HG03520 (cell line): Measurements from ENCODE around the gene MAD1L1.

Experiments used
- ATAC-seq: cut with Tn5 transposase; IDR thresholded peaks from one replicate; pipeline ENCODE4 v1.9.1; 2021; ENCODE audit warnings: mild to moderate bottlenecking, moderate library complexity; ENCODE audit not compliant: unreplicated experiment

Gene MAD1L1

DNA sequence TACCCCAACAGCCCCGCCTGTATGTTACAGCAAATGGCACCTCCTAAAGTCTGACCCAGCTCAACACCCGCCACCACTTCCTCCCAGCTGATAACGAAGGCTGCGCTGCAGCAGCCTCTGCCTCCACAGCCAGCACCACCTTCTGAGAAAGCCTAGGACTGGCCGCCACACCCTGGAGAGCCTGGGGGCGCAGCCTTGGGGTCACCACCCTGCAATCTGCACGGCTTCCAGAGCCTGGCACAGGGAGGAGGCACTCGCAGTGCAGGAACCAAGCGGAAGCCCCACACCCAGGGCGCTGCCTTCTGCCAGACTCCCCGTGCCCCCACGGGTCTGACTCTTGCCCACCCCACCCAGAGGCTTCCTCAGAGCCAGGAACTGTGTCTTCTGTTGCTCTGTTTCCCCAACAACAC is 112.5 kb downstream of the MAD1L1 start:
- no peak for ATAC-seq

DNA sequence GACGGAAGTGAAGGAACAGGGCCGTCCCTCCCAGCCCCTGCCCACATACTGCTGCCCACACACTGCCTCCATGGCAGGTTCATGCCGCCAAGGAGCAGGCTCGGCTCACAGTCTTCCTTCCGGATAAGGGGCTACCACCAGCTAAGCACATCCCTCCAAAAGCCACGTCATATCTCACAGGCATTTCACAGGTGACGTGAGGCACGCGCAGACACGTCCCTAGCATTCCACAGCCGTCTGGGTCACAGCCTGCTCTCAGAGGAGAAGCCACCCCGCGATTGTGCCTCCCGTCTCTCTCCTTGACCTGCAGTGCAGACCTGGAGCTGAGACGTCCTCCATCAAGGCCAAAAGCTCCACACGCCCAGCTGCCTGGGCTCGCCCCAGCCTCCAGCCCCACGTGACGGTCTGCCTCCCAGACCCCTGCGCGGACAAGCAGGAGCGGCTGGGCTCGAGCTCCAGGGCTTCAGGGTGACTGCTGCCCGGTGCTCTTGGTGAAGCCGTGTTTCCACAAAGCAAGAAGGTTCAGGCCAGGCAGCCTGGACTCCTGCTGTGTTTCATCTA is 114.0 kb downstream of the MAD1L1 start:
- no peak for ATAC-seq

DNA sequence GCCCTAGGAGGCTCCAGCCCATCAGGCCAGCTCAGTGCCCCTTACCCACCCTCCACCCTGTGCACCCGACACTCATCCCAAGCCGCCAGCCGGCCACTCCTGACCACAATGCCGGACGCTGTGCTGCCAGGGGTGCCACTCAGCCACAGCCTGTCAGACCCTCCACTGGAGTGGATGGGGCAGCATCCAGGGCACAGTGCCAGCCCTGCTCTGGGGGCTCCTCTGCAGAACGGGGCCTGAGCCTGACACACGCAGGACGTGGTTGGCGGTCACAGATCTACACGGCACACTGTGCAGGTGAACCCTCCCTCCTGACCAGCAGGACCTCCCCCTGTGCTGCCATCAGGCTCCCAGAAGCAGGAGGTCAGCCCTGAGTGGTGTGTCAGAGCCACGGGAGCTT is 114.7 kb downstream of the MAD1L1 start:
- ATAC-seq, result no peak

DNA sequence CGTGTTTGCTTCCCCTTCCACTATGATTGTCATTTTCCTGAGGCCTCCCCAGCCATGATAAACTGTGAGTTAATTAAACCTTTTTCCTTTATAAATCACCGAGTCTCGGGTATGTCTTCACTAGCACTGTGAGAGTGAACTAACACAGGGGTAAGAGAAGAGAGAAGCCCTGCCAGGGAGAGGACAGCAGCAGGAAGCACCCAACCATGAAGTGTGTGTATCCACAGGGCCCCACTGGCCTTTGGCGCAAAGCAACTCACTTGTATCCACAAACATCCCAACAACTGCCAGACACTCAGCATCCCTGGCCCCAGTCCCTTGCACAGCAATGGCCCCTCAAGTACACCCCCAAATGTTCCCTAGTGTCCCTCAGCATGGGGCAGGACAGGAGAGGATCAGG is 115.1 kb downstream of the MAD1L1 start:
- no peak for ATAC-seq

DNA sequence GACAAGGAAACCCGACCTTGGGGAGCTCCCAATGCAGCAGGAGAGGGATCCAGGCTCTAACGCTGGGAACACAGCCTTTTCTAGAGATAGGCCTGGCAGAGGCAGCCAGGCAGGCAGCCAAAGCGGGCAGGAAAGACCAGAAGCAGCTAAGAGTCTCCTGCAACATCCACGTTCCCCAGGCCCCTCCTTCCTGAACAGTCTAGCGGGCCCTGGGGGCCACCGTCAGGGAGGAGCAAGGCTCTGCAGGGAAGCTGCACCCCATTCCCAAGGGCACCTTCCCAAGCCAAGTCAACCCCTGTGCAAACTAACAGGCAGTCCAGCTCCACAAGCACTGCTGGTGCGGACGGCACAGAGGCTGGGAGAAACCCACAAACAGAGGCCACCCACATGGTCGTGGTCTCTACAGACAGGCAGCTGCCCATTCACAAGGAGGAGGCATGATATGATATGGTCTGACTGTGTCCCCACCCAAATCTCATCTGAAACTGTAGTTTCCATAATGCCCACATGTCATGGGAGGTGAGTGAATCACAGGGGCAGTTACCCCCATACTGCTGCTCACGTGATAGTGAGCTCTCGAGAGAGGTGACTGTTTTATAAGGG is 115.7 kb downstream of the MAD1L1 start:
- no peak for ATAC-seq

DNA sequence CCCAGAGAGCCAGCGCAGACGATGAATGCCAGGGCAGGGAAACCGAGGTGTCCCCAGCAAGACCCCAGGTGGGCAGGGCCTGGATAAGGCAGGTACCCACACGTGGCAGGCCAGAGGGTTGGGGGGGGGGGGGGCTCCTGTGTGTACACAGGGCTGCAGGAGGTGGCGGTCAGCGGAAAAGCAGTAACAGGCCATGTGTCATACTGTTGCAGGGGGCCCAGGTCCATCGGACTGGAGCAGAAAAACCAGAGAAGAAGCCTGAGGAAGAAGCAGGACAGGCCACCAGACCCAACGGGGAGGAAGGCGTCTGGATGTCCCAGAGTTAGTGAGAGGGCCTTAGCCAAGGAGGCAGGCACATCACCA is 116.3 kb downstream of the MAD1L1 start:
- ATAC-seq, result no peak

DNA sequence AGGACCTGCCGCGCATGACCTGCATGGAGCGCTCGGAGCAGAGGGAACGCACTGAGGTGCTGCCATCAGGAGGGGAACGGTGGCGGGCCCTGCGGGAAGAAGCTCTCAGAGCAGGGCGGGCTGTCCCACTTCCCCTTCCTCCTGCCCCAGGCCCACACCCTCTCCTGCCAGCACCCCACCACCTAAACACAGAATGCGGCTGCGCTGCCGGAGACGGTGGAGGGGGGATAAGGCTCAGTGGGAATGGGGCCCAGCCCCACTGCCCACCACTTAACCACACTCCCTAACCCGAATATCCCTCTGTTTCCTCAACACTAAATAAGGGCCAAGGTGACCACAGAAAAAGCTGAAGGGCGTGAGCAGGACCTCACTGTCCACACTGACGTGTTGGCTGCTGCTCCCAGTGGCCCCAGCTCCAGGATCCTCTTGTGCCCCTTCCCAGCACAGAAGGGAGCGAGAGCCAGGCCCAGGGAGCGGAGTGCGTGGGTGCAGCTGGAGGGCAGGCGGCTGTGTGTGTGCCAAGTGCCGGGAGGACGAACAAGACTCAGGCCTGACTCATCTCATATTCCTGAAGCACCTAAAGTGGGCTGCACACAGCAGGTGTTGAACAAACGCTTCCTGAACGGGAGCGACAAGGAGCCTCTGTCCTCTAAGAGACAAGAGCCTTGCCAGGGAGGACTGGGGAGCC is 116.8 kb downstream of the MAD1L1 start:
- no peak for ATAC-seq

DNA sequence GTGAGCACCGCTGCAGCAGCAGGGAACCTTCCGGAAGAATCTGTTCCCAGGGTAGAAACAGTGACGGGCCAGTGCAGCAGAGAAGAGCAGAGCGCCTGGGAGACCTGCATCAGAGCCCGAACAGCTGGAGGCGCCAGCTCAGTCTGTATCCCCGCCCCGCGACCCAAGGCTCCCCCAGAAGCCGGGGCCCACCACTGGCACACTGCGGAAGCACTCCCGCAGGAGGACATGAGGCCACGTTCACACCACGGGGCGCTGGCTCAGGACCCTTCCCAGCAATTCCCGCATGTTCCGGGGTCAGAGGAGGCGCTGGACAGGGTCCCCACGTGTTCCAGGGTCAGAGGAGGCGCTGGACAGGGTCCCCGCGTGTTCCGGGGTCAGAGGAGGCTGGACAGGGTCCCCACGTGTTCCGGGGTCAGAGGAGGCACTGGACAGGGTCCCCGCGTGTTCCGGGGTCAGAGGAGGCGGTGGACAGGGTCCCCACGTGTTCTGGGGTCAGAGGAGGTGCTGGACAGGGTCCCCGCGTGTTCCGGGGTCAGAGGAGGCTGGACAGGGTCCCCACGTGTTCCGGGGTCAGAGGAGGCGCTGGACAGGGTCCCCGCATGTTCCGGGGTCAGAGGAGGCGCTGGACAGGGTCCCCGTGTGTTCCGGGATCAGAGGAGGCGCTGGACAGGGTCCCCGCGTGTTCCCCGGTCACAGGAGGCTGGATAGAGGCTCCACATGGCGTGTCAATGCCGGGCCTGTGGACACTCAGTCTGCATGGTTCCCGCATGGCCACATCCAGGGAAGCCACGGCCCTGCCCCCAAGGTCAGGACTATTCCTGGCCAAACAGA is 117.6 kb downstream of the MAD1L1 start:
- ATAC-seq, result no peak

DNA sequence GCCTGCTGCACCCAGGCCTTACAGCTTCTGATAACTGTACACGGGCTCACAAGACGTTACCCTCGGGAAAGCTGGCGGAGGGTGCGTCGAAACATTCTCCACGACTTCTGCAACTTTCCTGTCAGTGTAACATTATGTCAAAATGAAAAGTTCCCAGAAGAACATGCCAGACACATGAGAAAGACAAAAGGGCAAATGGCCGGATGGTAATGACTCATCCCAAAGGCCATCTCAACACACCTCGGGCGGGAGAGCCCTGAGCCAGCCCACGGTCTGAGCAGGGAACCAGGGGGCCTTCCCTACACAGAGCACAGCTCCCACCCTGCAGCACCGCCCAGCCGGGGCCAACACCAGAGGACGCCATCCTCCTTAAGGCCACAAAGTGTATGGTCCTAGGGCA is 118.7 kb downstream of the MAD1L1 start:
- ATAC-seq, result no peak

DNA sequence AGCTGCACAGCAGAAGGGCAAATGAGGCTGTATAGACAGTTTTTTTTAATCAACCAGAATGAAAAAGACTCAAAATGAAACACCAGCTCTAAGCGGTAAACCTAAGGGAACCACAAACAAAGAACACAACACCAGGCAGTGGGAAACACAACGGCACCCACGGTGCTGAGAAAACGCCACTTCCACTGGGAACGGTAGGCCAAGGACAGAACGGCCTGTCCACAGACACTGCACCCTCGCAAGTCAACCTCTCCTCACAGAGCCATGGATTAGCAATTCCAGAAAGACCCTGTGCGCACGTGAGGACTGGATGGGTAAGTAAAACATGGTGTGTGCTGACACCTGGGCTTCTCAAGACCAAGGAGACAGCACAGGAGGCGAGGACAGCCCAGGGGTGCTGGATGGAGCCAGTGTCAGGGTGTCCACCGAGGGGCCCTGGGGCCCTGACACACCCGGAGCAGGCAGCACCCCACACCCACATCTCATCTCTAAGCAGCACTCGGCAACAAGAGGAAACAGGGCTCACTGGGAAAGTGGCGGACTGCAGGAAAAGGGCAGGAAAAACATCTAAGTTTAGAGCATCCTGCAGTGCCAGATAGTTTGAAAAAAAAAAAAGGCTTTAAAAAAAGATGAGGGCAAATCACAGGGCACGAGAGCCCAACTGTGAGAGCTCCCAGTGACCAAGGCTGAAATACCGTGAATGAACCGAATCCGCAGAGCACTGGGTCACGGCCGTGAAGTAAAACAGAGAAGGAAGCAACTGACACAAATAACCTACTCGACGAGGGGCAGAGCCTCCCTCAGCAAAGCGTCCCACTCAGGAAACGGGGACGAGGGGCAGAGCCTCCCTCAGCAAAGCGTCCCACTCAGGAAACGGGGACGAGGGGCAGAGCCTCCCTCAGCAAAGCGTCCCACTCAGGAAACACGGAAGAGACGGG is 120.2 kb downstream of the MAD1L1 start:
- ATAC-seq, result no peak

DNA sequence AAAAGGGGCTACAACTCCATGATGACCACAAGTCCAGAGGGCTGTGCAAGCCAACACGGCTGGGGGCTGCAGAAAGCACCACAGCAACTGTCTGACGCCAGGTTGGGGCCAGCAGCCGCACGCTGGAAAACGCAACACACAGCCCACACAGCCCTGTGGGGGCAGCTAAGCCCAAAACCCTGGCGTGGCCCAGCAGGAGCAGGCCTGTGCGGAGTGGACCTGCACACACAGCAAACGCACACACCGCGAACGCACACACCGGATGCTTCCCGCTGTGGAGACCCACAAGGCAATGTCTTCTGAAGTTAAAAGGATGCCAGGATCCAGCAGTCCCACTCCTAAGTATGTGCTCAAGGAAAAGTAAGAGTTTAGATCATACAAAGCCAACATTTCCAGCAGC is 121.2 kb downstream of the MAD1L1 start:
- ATAC-seq, result no peak

DNA sequence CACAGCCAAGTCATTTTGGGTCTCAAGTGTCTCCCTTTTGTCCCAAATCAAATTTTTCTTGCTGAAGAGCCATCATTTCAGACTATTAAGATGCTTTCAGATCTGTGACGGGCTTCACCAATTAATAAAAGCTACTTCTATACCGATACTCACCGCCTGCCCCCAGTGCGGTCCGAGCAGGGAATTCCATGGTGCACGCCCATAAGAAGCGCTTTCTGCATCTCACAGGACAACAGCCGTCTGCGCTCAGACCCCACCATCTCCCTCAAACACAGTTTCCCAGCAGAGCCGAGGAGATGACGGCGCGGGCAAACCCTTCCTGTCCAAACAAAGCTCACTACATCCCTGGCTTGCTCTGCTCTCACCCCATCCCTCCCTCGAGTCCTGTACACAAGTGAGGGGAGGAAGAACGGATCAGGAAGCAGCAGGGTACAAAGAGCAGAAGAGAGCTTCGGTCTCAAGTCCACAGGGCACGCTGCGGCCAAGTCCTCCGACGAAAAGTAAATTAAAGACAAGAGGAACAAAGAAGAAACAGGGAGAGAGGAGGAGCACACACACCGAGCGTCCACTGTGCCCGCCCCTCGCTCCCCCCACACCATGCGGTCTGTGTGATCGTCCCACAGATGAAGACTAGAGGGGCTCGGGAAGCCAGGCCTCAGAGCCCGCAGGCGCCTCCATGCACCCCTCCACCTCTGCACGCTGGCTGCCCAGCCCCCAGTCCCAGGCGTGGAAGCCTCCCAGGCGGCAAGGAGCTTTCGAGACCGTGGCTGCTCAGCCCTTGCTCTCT is 121.9 kb downstream of the MAD1L1 start:
- ATAC-seq, result no peak

DNA sequence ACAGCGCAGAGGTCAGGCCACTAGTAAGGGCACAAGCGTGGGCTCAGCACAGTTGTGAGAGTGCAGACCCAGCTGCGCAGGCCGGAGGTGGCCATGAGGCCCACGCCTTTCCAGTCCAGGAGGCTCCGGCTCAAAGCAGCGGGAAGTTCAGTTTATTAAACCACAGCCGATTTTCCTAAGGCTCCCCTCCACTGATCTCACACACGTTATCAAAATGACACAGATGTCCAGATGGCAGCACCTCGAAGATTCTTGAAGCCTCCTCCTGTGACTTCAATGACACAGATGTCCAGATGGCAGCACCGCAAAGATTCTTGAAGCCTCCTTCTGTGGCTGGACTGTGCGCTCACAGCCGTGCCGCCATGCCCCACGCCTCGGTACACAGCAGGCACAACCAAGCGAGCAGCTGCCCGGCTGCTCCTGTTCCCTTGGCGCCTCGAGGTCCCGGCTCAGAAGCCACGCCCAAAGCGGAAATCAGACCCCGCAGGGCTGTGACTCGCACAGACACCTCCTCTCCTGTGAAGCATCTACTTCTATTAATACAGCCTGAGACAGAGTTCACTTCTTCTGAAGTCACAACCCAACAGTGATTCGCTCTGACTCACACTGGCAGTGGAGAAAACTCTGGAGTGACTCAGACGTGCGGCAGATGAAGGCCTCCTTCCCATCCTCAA is 122.7 kb downstream of the MAD1L1 start:
- no peak for ATAC-seq

DNA sequence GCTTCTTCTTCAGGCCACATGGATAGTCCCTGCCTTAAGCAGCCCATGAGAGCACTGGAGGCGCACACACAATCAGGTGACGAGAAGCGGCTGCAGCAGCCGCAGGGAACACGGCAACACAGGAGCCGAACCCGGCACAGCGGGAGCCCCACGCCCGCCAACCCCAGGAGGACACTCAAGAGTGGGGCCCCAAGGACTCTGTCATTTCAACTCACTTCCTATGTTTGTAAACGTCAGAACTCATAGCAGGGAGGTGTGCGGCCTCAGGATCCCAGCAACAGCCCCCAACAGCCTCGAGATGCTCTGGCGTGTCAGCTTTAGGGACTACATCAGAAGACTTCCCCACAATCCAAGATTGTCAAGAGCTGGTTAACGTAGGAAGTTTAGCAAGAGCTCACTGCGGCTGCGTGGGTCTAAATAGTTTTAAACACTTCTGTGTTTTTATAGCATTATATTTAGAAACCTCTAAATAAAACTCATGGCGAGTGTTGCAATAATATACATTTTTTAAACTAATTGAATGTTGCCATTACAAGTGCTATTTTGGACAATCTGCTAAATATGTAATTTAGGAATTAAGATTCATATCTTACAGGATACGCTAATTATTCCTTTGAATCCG is 123.4 kb downstream of the MAD1L1 start:
- no peak for ATAC-seq

DNA sequence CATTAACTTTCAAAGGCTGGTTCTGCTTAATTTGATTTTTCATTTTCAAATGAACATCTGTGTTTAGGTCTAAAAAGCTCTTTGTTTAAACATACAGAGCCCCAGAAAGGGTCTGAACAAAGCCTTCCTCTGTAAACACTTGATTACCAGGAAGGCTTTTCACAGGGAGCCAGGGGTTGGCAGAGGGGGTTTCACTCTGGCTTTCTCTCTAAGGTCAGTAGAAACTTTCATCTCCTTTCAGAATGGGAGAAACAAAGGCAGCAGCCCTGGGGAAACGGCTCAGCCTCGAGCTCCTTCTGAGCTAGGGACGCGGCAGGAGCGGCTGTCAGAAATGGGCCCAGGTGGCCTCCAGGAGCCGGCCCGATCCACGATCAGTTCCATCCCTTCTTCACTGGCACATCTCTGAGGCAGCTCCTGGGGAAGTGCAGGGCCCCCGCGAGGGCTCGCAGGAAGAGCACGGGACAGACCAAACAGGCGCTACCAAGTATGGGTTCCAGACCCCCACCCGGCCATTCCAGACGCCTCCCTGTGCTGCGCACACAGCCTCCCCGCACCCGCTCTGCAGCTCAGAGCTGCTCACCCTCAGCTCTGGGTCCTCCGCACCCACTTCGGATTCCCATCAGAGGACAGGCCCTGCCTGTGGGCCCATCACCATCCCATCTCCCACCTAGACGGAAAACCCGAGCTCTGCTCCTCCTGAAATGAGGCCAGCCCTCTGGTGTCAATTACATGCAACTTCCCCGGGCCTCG is 124.1 kb downstream of the MAD1L1 start:
- no peak for ATAC-seq

DNA sequence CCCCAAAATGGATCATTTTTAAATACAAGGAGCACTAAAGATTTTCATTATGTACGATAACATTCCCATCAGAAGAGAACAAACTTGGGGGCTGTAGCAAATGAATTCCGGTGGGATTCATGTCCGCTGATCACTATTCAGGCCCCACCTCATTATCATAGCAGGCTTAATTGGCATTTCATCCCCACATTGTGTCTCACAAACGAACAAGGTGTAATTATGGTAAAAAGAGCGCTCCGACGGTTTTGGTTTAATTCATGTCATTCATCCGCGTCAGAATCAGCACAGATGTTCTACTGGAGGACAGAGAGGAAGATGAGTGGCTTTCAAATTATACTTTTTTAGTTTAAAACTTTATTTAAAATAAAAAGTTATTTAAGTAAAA is 124.7 kb downstream of the MAD1L1 start:
- ATAC-seq, result no peak

DNA sequence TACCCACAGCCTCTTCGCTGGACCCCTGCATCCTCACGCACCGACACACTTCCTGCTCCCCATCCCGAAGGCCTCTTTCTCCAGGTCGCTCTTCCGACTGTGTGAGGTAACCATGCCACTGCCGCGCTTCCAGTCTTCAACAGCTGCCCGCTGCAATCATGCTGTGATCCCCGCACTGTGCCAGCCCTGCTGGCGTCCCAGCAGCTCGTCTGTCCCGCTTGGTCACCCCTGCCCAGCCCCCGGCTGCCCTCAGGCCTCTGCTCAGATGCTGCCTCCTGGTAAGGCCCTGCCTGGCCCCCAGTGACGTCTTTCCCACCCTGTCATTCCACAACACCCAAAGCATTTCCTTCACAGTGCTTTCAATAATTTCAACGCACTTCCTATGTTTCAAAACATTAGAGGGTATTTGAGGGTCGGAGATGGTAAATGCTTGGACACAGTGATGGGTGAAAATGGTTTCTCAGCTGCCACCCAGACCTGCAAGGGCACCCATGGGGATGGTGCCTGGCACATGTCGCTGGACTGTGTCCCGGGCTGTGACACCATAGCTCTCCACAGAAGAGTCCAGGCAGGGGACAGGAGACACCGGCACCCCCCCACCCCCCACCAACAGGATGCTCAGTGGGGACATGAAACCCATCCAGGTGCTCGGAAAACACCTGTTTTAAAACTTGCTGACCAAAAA is 125.2 kb downstream of the MAD1L1 start:
- ATAC-seq, result no peak

DNA sequence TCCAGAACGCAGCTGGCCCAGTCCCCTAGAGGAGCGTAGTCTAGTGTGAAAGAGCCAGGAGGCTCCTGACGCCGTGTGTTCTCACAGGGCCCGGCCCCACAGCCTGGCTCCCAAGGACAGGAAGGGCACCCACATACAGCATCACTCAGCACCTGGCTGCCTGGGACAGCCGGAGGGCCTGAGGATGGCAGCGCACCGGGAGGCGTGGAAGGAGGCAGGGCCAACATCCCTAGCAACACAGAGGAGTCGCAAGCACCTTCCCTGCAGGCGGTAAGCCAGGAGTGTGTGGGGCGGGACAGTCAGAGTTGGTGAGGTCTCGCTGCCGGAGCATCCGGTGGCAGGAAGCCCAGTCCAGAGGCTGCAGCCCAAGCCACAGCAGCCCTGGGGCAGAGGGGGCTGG is 125.8 kb downstream of the MAD1L1 start:
- no peak for ATAC-seq
